ENCODE data around the gene STPG1. TPM values are rescaled to one million over a fixed set of nuclear protein-coding genes. Genes with fewer than 3 reads are reported as not detected.

The STPG1 gene
- total and polyA plus RNA-seq, 9 of the 15 experiments (the other 6 are each of a cell fraction or from before 2014, with no cell fraction given), result 5.0 to 11.9 (median 8.3) TPM

DNA sequence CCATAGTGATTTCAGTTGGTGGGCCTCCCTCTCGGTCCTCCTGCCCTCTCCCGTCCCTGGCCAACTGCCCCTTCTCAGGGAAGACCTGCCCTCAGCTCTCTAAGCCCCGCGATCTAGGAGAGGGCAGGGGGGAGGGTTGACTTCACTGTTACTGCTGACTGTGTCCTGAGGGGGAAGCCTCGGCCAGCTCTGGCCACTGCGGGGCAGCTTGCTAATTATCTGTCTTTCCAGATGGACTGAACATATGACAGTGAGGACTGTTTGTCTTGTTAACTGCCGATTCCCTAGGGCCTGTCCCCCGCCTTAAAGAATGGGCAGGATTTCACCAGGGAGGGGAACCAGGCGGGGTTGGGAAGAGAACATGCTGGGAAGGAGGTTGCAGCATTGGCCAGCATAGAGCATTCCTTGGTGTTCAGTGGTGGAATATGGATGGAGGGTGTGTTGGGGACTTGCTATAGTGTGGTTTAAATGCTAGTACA, 24.9 kb upstream of the STPG1 start (continued):
- TF ChIP-seq SFPQ (IDR thresholded peaks at IDR 0.05; ENCODE audit: low read depth, low read length), result no peak
- no peak for TF ChIP-seq ZNF79 (CRISPR knock-in tag; IDR thresholded peaks at IDR 0.05; ENCODE audit: low read depth)
- peak; percentile 73 for TF ChIP-seq TEAD4 (IDR thresholded peaks at IDR 0.05; ENCODE audit: low read length)
- TF ChIP-seq TEAD4 (CRISPR knock-in tag; IDR thresholded peaks at IDR 0.05; ENCODE audit: borderline replicate concordance), result no peak
- TF ChIP-seq ZNF561 (CRISPR knock-in tag; conservative IDR thresholded peaks at IDR 0.05), result no peak
- TF ChIP-seq ERF (CRISPR knock-in tag; IDR thresholded peaks at IDR 0.05), result no peak
- TF ChIP-seq PML (IDR thresholded peaks at IDR 0.05; ENCODE audit: low read length), result no peak
- TF ChIP-seq, protein P1, sequence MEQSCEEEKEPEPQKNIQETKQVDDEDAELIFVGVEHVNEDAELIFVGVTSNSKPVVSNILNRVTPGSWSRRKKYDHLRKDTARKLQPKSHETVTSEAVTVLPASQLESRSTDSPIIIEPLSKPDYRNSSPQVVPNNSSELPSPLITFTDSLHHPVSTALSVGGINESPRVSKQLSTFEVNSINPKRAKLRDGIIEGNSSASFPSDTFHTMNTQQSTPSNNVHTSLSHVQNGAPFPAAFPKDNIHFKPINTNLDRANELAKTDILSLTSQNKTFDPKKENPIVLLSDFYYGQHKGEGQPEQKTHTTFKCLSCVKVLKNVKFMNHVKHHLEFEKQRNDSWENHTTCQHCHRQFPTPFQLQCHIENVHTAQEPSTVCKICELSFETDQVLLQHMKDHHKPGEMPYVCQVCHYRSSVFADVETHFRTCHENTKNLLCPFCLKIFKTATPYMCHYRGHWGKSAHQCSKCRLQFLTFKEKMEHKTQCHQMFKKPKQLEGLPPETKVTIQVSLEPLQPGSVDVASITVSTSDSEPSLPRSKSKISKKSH (CRISPR knock-in tag; IDR thresholded peaks at IDR 0.05), result no peak
- TF ChIP-seq PHTF2 (CRISPR knock-in tag; IDR thresholded peaks at IDR 0.05), result no peak
- TF ChIP-seq MBD2 (IDR thresholded peaks at IDR 0.05; ENCODE audit: borderline replicate concordance, low read depth), result no peak
- TF ChIP-seq POLR3G (IDR thresholded peaks at IDR 0.05; ENCODE audit: extremely low read depth, insufficient read length, insufficient replicate concordance), result no peak
- TF ChIP-seq ARID3B (CRISPR knock-in tag; IDR thresholded peaks at IDR 0.05; ENCODE audit: borderline replicate concordance), result no peak
- TF ChIP-seq TCFL5 (CRISPR knock-in tag; conservative IDR thresholded peaks at IDR 0.05), result no peak
- peak; percentile 45 for TF ChIP-seq C11orf30 (IDR thresholded peaks at IDR 0.05; ENCODE audit: low read depth)
- TF ChIP-seq CCNT2 (IDR thresholded peaks at IDR 0.05; ENCODE audit: borderline replicate concordance, extremely low read depth, insufficient read length, low read depth, low read length), result peak; percentile 32
- TF ChIP-seq HMGN3 (IDR thresholded peaks at IDR 0.05; ENCODE audit: borderline replicate concordance, extremely low read depth, insufficient read length, low read depth, low read length), result no peak
- no peak for TF ChIP-seq SREBF2 (CRISPR knock-in tag; IDR thresholded peaks at IDR 0.05)
- no peak for TF ChIP-seq GABPB1 (CRISPR knock-in tag; IDR thresholded peaks at IDR 0.05)
- no peak for TF ChIP-seq SREBF1 (IDR thresholded peaks at IDR 0.05; ENCODE audit: borderline replicate concordance, low read depth, low read length)
- no peak for TF ChIP-seq SNRNP70 (optimal IDR thresholded peaks at IDR 0.05; ENCODE audit: low read depth, low read length)
- no peak for TF ChIP-seq RBM39 (optimal IDR thresholded peaks at IDR 0.05; ENCODE audit: low read depth, low read length)
- TF ChIP-seq MAFK (IDR thresholded peaks at IDR 0.05; ENCODE audit: low read length), result peak; percentile 27; the same call in 1 of the 2 replicates
- no peak for TF ChIP-seq PHB2 (IDR thresholded peaks at IDR 0.05; ENCODE audit: low read depth)
- TF ChIP-seq ARHGAP35 (IDR thresholded peaks at IDR 0.05; ENCODE audit: partially characterized antibody), result no peak
- no peak for TF ChIP-seq FOXK2 (conservative IDR thresholded peaks at IDR 0.05 in 1 of 2, IDR thresholded peaks at IDR 0.05 in 1 of 2; ENCODE audit: low read depth in 2 of 2)
